Stimulated activated CD8-positive, alpha-beta memory T cell treated with anti-CD3 and anti-CD28 coated beads, Interleukin-7, amount 100 ng/mL, for 4 hours (primary cell): ENCODE measurements around the gene KIRREL3.

ENCODE experiments used
- DNase-seq, 2 donors: peaks; one replicate each; pipeline ENCODE4 v3.0.0-alpha.2; 2020; ENCODE audit warnings: low read depth in 2 of 2

The KIRREL3 gene

GRCh38 chr11:126534141-126534805, 466.3 kb downstream of the KIRREL3 start:
- DNase-seq = no peak

GRCh38 chr11:126533560-126533959, 467.0 kb downstream of the KIRREL3 start:
- no peak for DNase-seq

- DNase-seq = no peak
These were observed 470.2 kb downstream of the KIRREL3 start for GRCh38 chr11:126530416-126530815.

GRCh38 chr11:126529037-126529436, 471.5 kb downstream of the KIRREL3 start:
- DNase-seq = no peak

- DNase-seq = no peak
These were observed 472.5 kb downstream of the KIRREL3 start for GRCh38 chr11:126528075-126528474.

GRCh38 chr11:126527651-126528050, 472.9 kb downstream of the KIRREL3 start:
- no peak for DNase-seq

- DNase-seq = no peak
These were observed 474.1 kb downstream of the KIRREL3 start for GRCh38 chr11:126526471-126526870.

- no peak for DNase-seq
These were observed 474.9 kb downstream of the KIRREL3 start for GRCh38 chr11:126525702-126526101.

- DNase-seq = no peak
These were observed 475.4 kb downstream of the KIRREL3 start for GRCh38 chr11:126525216-126525615.

GRCh38 chr11:126523441-126524205, 476.9 kb downstream of the KIRREL3 start:
- no peak for DNase-seq

GRCh38 chr11:126522606-126523005, 478.0 kb downstream of the KIRREL3 start:
- DNase-seq = no peak

GRCh38 chr11:126522152-126522551, 478.4 kb downstream of the KIRREL3 start:
- no peak for DNase-seq

- no peak for DNase-seq
These were observed 479.4 kb downstream of the KIRREL3 start for GRCh38 chr11:126521196-126521595.

GRCh38 chr11:126519764-126520734, 480.5 kb downstream of the KIRREL3 start:
- no peak for DNase-seq

- DNase-seq = no peak
These were observed 481.4 kb downstream of the KIRREL3 start for GRCh38 chr11:126518972-126519690.

GRCh38 chr11:126518071-126518971, 482.2 kb downstream of the KIRREL3 start:
- DNase-seq = no peak

- DNase-seq = no peak
These were observed 485.1 kb downstream of the KIRREL3 start for GRCh38 chr11:126515501-126515900.

- no peak for DNase-seq
These were observed 486.4 kb downstream of the KIRREL3 start for GRCh38 chr11:126514061-126514693.

- no peak for DNase-seq
These were observed 487.5 kb downstream of the KIRREL3 start for GRCh38 chr11:126512741-126513715.
